H1 (cell line): ENCODE results near the gene FRMPD4. TPM values are rescaled to one million over a fixed set of nuclear protein-coding genes. Genes with fewer than 3 reads are reported as not detected.

Experiments
- CTCF ChIA-PET: fragments of 300-600 bp; sonication (Branson Sonifier 250); formaldehyde crosslinking; loops from one replicate; lab custom pipeline; 2021; ENCODE audit not compliant: partially characterized antibody; lab: Charles Lee
- POLR2A ChIA-PET: fragments of 300-600 bp; sonication (Branson Sonifier 250); formaldehyde crosslinking; loops from one replicate; lab custom pipeline; 2021; ENCODE audit warnings: inconsistent platforms; ENCODE audit not compliant: partially characterized antibody; lab: Charles Lee
- DNase-seq, 2 experiments: peaks; one replicate each; pipeline versions ENCODE4 v3.0.0 to v3.0.0-alpha.2; 2010 to 2022; ENCODE audit warnings: low spot score in 2 of 2, low read depth in 1 of 2, mixed read lengths in 1 of 2
- FAIRE-seq: peaks from 2 replicates; lab custom pipeline; 2011; peaks lifted over from hg19 to GRCh38; lab: Jason Lieb, UNC
- H2AFZ ChIP-seq: 2 replicates; pipeline ENCODE4 v1.8.1; 2012; ENCODE audit warnings: low read length, inconsistent platforms
- H2AK5ac ChIP-seq: 2 replicates; pipeline ENCODE4 v1.6.1; 2013; ENCODE audit warnings: low read depth, low read length
- H2BK120ac ChIP-seq: replicated peaks from 2 replicates; pipeline ENCODE3; 2013; ENCODE audit warnings: low read depth, low read length, inconsistent platforms
- H2BK12ac ChIP-seq: 2 replicates; pipeline ENCODE4 v1.6.1; 2013; ENCODE audit warnings: low read depth, low read length
- H2BK15ac ChIP-seq: 2 replicates; pipeline ENCODE4 v1.6.1; 2013; ENCODE audit warnings: low read length
- H2BK20ac ChIP-seq: 2 replicates; pipeline ENCODE4 v1.6.1; 2013; ENCODE audit warnings: low read length
- H2BK5ac ChIP-seq: 2 replicates; pipeline ENCODE4 v1.6.1; 2013; ENCODE audit warnings: low read depth, low read length
- H3K14ac ChIP-seq: 2 replicates; pipeline ENCODE4 v1.6.1; 2013; ENCODE audit warnings: inconsistent platforms; ENCODE audit not compliant: insufficient read length
- H3K18ac ChIP-seq: 2 replicates; pipeline ENCODE4 v1.6.1; 2013; ENCODE audit warnings: low read length; ENCODE audit errors: extremely low read depth
- H3K23ac ChIP-seq: 2 replicates; pipeline ENCODE4 v1.6.1; 2013; ENCODE audit warnings: inconsistent platforms; ENCODE audit not compliant: insufficient read length
- H3K23me2 ChIP-seq: 2 replicates; pipeline ENCODE4 v1.6.1; 2013; ENCODE audit warnings: low read depth, low read length
- H3K27ac ChIP-seq: 2 replicates; pipeline ENCODE4 v1.6.1; 2011; ENCODE audit warnings: low read depth, low read length, inconsistent platforms
- H3K27me3 ChIP-seq, 4 experiments: replicated peaks in 1 of 4; 1 replicate in 1 of 4; 2 replicates in 3 of 4; pipeline versions ENCODE4 v1.6.1 to v1.8.1; 2011 to 2013; ENCODE audit warnings: low read length in 3 of 4, mild to moderate bottlenecking in 3 of 4, inconsistent platforms in 2 of 4, mixed read lengths in 2 of 4, moderate library complexity in 1 of 4; ENCODE audit not compliant: control insufficient read depth in 3 of 4, insufficient read depth in 3 of 4; ENCODE audit errors: extremely low read depth in 1 of 4
- H3K36me3 ChIP-seq, 4 experiments: 2 replicates each; pipeline versions ENCODE4 v1.6.1 to v1.8.1; 2011 to 2013; ENCODE audit warnings: mild to moderate bottlenecking in 4 of 4, low read length in 3 of 4, moderate library complexity in 2 of 4, control low read depth in 1 of 4, inconsistent platforms in 1 of 4; ENCODE audit not compliant: insufficient read depth in 4 of 4, control insufficient read depth in 2 of 4
- H3K4ac ChIP-seq: replicated peaks from 2 replicates; pipeline ENCODE3; 2013; ENCODE audit warnings: low read length, low read depth, mixed read lengths, inconsistent platforms; ENCODE audit not compliant: insufficient read length
- H3K4me1 ChIP-seq, 4 experiments: replicated peaks in 1 of 4; 1 replicate in 1 of 4; 2 replicates in 3 of 4; pipeline versions ENCODE4 v1.6.1 to v1.8.1; 2011 to 2013; ENCODE audit warnings: low read length in 3 of 4, inconsistent platforms in 2 of 4, mixed read lengths in 1 of 4; ENCODE audit not compliant: insufficient read depth in 4 of 4, control insufficient read depth in 3 of 4
- H3K4me2 ChIP-seq, 2 experiments: 2 replicates each; pipeline versions ENCODE4 v1.6.1 to v1.8.1; 2011 to 2013; ENCODE audit warnings: low read depth in 2 of 2, low read length in 2 of 2, control low read depth in 1 of 2, inconsistent platforms in 1 of 2, mild to moderate bottlenecking in 1 of 2; ENCODE audit not compliant: insufficient read depth in 1 of 2
- H3K4me3 ChIP-seq, 4 experiments: fragments of 200-600, 300-600 bp in 1 of 4; sonication (generic), shearing (Covaris generic), sonication (Bioruptor Twin) in 1 of 4; 2 replicates each; pipeline versions ENCODE4 v1.5.1 to v1.8.1; 2011 to 2016; ENCODE audit warnings: low read length in 4 of 4, low read depth in 3 of 4, control low read depth in 2 of 4, inconsistent platforms in 2 of 4, mild to moderate bottlenecking in 2 of 4, mixed read lengths in 1 of 4, moderate library complexity in 1 of 4; ENCODE audit not compliant: insufficient read depth in 2 of 4; ENCODE audit errors: extremely low read depth in 1 of 4
- H3K56ac ChIP-seq: replicated peaks from 2 replicates; pipeline ENCODE3; 2013; ENCODE audit warnings: low read depth, mild to moderate bottlenecking, mixed read lengths, low read length, inconsistent platforms; ENCODE audit not compliant: insufficient read length
- H3K79me1 ChIP-seq: 2 replicates; pipeline ENCODE4 v1.6.1; 2013; ENCODE audit warnings: low read depth, low read length, control low read depth
- H3K79me2 ChIP-seq, 2 experiments: 2 replicates each; pipeline versions ENCODE4 v1.6.1 to v1.8.1; 2012 to 2013; ENCODE audit warnings: low read length in 2 of 2, mild to moderate bottlenecking in 2 of 2, inconsistent platforms in 1 of 2; ENCODE audit not compliant: insufficient read depth in 2 of 2, control insufficient read depth in 1 of 2
- H3K9ac ChIP-seq, 4 experiments: replicated peaks in 1 of 4; 1 replicate in 1 of 4; 2 replicates in 3 of 4; pipeline versions ENCODE4 v1.6.1 to v1.8.1; 2011 to 2013; ENCODE audit warnings: low read depth in 3 of 4, low read length in 3 of 4, control low read depth in 2 of 4, mild to moderate bottlenecking in 2 of 4, moderate library complexity in 2 of 4, inconsistent platforms in 1 of 4; ENCODE audit errors: extremely low read depth in 1 of 4
- H3K9me3 ChIP-seq, 2 experiments: 2 replicates each; pipeline versions ENCODE4 v1.6.1 to v1.8.1; 2012 to 2013; ENCODE audit warnings: mild to moderate bottlenecking in 2 of 2, moderate library complexity in 2 of 2, control low read depth in 1 of 2, inconsistent platforms in 1 of 2, low read depth in 1 of 2, low read length in 1 of 2, mixed read lengths in 1 of 2; ENCODE audit not compliant: insufficient read depth in 2 of 2
- H4K20me1 ChIP-seq, 2 experiments: replicated peaks in 1 of 2; 2 replicates each; pipeline versions ENCODE3 to v1.8.1; 2011 to 2013; ENCODE audit warnings: inconsistent platforms in 2 of 2, low read length in 2 of 2, mild to moderate bottlenecking in 1 of 2; ENCODE audit not compliant: insufficient read depth in 2 of 2, control insufficient read depth in 1 of 2
- H4K5ac ChIP-seq: 2 replicates; pipeline ENCODE4 v1.6.1; 2013; ENCODE audit warnings: low read length, low read depth, mixed read lengths, inconsistent platforms; ENCODE audit not compliant: insufficient read length
- H4K8ac ChIP-seq: 2 replicates; pipeline ENCODE4 v1.8.0; 2013; ENCODE audit warnings: mild to moderate bottlenecking, moderate library complexity, low read length, inconsistent platforms; ENCODE audit not compliant: insufficient read depth; ENCODE audit errors: extremely low read depth
- H4K91ac ChIP-seq: replicated peaks from 2 replicates; pipeline ENCODE3; 2013; ENCODE audit warnings: low read length, mixed read lengths, inconsistent platforms; ENCODE audit not compliant: insufficient read length
- BCL11A ChIP-seq, 2 experiments: IDR thresholded peaks; one replicate each; pipeline ENCODE4 v1.6.1; 2011; ENCODE audit warnings: low read depth in 2 of 2, low read length in 2 of 2, mild to moderate bottlenecking in 2 of 2
- CREB1 ChIP-seq: IDR thresholded peaks from 2 replicates; pipeline ENCODE4 v1.6.1; 2012; ENCODE audit warnings: inconsistent platforms
- CTBP2 ChIP-seq: IDR thresholded peaks from 2 replicates; pipeline ENCODE4 v1.7.0; 2011; ENCODE audit warnings: borderline replicate concordance, mild to moderate bottlenecking, moderate library complexity, mixed read lengths, low read length; ENCODE audit not compliant: insufficient read depth, insufficient read length
- HDAC6 ChIP-seq: IDR thresholded peaks from one replicate; pipeline ENCODE4 v1.7.1; 2012; ENCODE audit warnings: low read depth, mild to moderate bottlenecking, inconsistent platforms, low read length, moderate library complexity
- KDM1A ChIP-seq: fragments of 200-600, 300-600 bp; sonication (generic); IDR thresholded peaks from 2 replicates; pipeline ENCODE4 v1.7.1; 2016; ENCODE audit warnings: mild to moderate bottlenecking, low read length, borderline replicate concordance
- KDM5A ChIP-seq: fragments of 200-600 bp; IDR thresholded peaks from 2 replicates; pipeline ENCODE4 v1.7.1; 2012; ENCODE audit warnings: mild to moderate bottlenecking, low read length, inconsistent platforms, mixed read lengths
- NRF1 ChIP-seq: IDR thresholded peaks from 2 replicates; pipeline ENCODE4 v1.6.1; 2011; ENCODE audit warnings: mild to moderate bottlenecking, low read depth, low read length, improper control_type of control experiment
- POLR2A ChIP-seq, 2 experiments: IDR thresholded peaks; 1 replicate in 1 of 2; 2 replicates in 1 of 2; pipeline ENCODE4 v1.6.1; 2011; ENCODE audit warnings: low read depth in 2 of 2, low read length in 2 of 2, mild to moderate bottlenecking in 2 of 2; ENCODE audit errors: control extremely low read depth in 1 of 2
- RXRA ChIP-seq: IDR thresholded peaks from 2 replicates; pipeline ENCODE4 v1.6.1; 2011; ENCODE audit warnings: low read depth, mild to moderate bottlenecking, low read length, moderate library complexity; ENCODE audit not compliant: insufficient read depth
- SP1 ChIP-seq: IDR thresholded peaks from 2 replicates; pipeline ENCODE4 v1.6.1; 2011; ENCODE audit warnings: low read depth, low read length
- TAF7 ChIP-seq: optimal IDR thresholded peaks from 2 replicates; pipeline ENCODE3; 2011; ENCODE audit warnings: low read depth, mild to moderate bottlenecking, inconsistent platforms, low read length, moderate library complexity, borderline replicate concordance
- WGBS, 2 experiments: shearing (Covaris generic) in 1 of 2; methylation state at CpG; one replicate each; pipeline versions ENCODE4 v1.1.6 to v1.1.7; 2013 to 2015; ENCODE audit warnings: low lambda C conversion rate in 2 of 2, mixed read lengths in 2 of 2, inconsistent platforms in 1 of 2, low coverage in 1 of 2, missing lambda C conversion rate in 1 of 2; ENCODE audit not compliant: insufficient replicate concordance in 2 of 2, insufficient coverage in 1 of 2, insufficient read length in 1 of 2; ENCODE audit errors: extremely low coverage in 1 of 2, missing lambda C conversion rate in 1 of 2; 5-methylcytosine and 5-hydroxymethylcytosine counted together
- polyA plus RNA-seq, 7 experiments: library from polyadenylated mRNA; depleted of rRNA in 3 of 7; stranded (reverse) in 5 of 7; unstranded in 2 of 7; fragments of >200 nt in 5 of 7; fragments of 200-250 nt in 2 of 7; gene quantifications; 1 replicate in 5 of 7; 2 replicates in 1 of 7; 4 replicates in 1 of 7; pipeline versions ENCODE4 v1.2.1 to v1.2.3, GENCODE V29; 2011 to 2013; ENCODE audit warnings: missing spikeins in 2 of 7, mixed read lengths in 2 of 7
- total RNA-seq: library from RNA; stranded (reverse); fragmentation: NEBNext Ultra II Directional; extraction: Animal tissue kit (Norgen Biotek cat#: 25700); gene quantifications from 2 replicates; pipeline ENCODE4 v1.2.1, GENCODE V29; 2021
- TF ChIP-seq, protein P1 (sequence below): IDR thresholded peaks from 2 replicates; pipeline ENCODE4 v1.6.1; 2012; ENCODE audit warnings: inconsistent platforms

Gene FRMPD4
- total and polyA plus RNA-seq, 2 of the 8 experiments (the other 6 are each of a cell fraction or from before 2014, with no cell fraction given) = 0.02 to 0.37 TPM

DNA sequence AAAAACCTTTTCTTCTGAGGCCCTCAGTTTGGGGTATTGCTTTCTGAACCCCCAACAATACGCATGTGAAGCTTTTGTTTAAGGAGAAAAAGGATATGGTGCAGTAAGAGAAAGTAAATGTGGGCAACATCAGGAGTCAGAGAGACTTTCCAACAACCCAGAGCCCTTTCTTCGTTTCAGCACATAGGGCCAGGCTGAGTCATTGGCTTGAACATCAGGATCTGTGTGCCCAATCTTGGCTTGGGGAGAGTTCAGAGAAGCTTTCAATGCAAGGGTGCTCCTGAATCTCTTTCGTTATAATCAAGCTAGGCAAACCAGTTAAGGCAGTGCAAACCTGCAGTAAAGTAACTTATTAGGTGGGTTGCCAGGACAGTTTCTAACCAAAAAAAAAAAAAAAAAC, 191.2 kb downstream of the FRMPD4 start:
- no peak overlapping the region for H4K5ac ChIP-seq
- H3K23me2 ChIP-seq = no peaks in the 10 kb centered on the region
- 74% methylated on average over 3 of the region's 3 CpGs; no CpG with 5 or more reads in 1 of the 2 experiments for WGBS, 2 experiments
- H4K8ac ChIP-seq = no peak overlapping the region
- H3K18ac ChIP-seq = no peak overlapping the region
- no peaks in the 10 kb centered on the region for H3K79me2 ChIP-seq
- H3K9me3 ChIP-seq = no peaks in the 10 kb centered on the region
- TF ChIP-seq, protein P1, sequence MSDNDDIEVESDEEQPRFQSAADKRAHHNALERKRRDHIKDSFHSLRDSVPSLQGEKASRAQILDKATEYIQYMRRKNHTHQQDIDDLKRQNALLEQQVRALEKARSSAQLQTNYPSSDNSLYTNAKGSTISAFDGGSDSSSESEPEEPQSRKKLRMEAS = no peak
- TF ChIP-seq HDAC6 (no peak), KDM1A (no peak), CTBP2 (no peak), KDM5A (no peak), CREB1 (no peak), SP1 (no peak), TAF7 (no peak), NRF1 (no peak), BCL11A (IDR thresholded peaks at IDR 0.05; ENCODE audit: low read depth in 2 of 2, low read length in 2 of 2) (no peak), POLR2A (IDR thresholded peaks at IDR 0.05; ENCODE audit: control extremely low read depth in 1 of 2, low read depth in 2 of 2, low read length in 2 of 2) (no peak), RXRA (no peak)
- TF ChIP-seq, all 59 proteins: peak for 0
- Histone ChIP-seq H4K91ac (no peak overlapping the region), H3K36me3 (no peaks in the 10 kb centered on the region), H2AK5ac (no peak overlapping the region), H2BK5ac (no peak overlapping the region), H3K4ac (no peak overlapping the region), H2BK20ac (no peak overlapping the region), H2BK15ac (no peak overlapping the region), H3K4me1 (no peaks in the 10 kb centered on the region), H3K4me3 (no peak overlapping the region), H2AFZ (no peak overlapping the region), H3K79me1 (no peaks in the 10 kb centered on the region), H2BK12ac (no peak overlapping the region), H3K14ac (no peak overlapping the region), H4K20me1 (no peaks in the 10 kb centered on the region), H2BK120ac (no peak overlapping the region), H3K56ac (no peak overlapping the region), H3K4me2 (no peak overlapping the region), H3K9ac (no peak overlapping the region), H3K23ac (no peak overlapping the region), H3K27me3 (no peaks in the 10 kb centered on the region), H3K27ac (no peak overlapping the region)
- ChIA-PET CTCF (no interaction called here), POLR2A (no interaction called here)
- FAIRE-seq = no peak
- no peak for DNase-seq
